ENCODE measurements around the gene HYOU1. TPM values are rescaled to one million over a fixed set of nuclear protein-coding genes. Genes with fewer than 3 reads are reported as not detected.

The HYOU1 gene
- total and polyA plus RNA-seq, 2 donors from 2014 or later = 69.0 to 187 TPM

GRCh38 chr11:119067371-119068222 is 10.6 kb upstream of the HYOU1 start, which contains the start of gene VPS11:
VPS11 (plus strand) TSS chr11:119067818; CDS start chr11:119067824, 6 bp downstream.
- FAIRE-seq (no peak), DNase-seq (peak; percentile 96 to 100 (median 97))
- Histone ChIP-seq H3K4me3 (ENCODE audit: low read length in 3 of 3) (peak within 1 kb of the TSS; percentile 81 to 92 (median 89)), H3K9ac (ENCODE audit: low read length in 3 of 3) (peak within 1 kb of the TSS; percentile 84 to 92 (median 91)), H3K27ac (ENCODE audit: low read depth in 2 of 2, low read length in 2 of 2) (peak within 1 kb of the TSS; percentile 89 to 96), H3K36me3 (ENCODE audit: control insufficient read depth in 2 of 3, insufficient read depth in 3 of 3, low read length in 3 of 3) (peaks cover 3 to 15% (median 5%) of the 10 kb centered on the region in 3 donors), H3K9me3 (ENCODE audit: control insufficient read depth in 2 of 3, insufficient read depth in 1 of 3, low read length in 3 of 3) (no peaks in the 10 kb centered on the region), H3K4me1 (ENCODE audit: control insufficient read depth in 2 of 3, insufficient read depth in 2 of 3, low read depth in 1 of 3, low read length in 3 of 3) (peaks cover 0 to 10% (median 5%) of the 10 kb centered on the region in 3 donors), H3K27me3 (ENCODE audit: control insufficient read depth, insufficient read depth, low read length) (no peaks in the 10 kb centered on the region)
- intact Hi-C loops (cut with DNase I) = no loop called here
- no peak for TF ChIP-seq CTCF (IDR thresholded peaks at IDR 0.05; ENCODE audit: borderline replicate concordance, extremely low read depth, insufficient read depth)

- no peaks in the 10 kb centered on the region for H3K9me3 ChIP-seq (ENCODE audit: control insufficient read depth in 2 of 3, insufficient read depth in 1 of 3, low read length in 3 of 3)
- intact Hi-C loops (cut with DNase I) = no loop called here
- FAIRE-seq = no peak
These were observed 8.4 kb upstream of the HYOU1 start for GRCh38 chr11:119065369-119065768.

GRCh38 chr11:119062779-119063178 is 5.8 kb upstream of the HYOU1 start:
- Histone ChIP-seq H3K9ac (ENCODE audit: low read length in 3 of 3) (no peak overlapping the region), H3K4me1 (ENCODE audit: control insufficient read depth in 2 of 3, insufficient read depth in 2 of 3, low read depth in 1 of 3, low read length in 3 of 3) (peaks cover 0 to 3% (median 2%) of the 10 kb centered on the region in 3 donors), H3K27me3 (ENCODE audit: control insufficient read depth, insufficient read depth, low read length) (no peaks in the 10 kb centered on the region), H3K36me3 (ENCODE audit: control insufficient read depth in 2 of 3, insufficient read depth in 3 of 3, low read length in 3 of 3) (peaks cover 0 to 4% (median 0%) of the 10 kb centered on the region in 3 donors), H3K4me3 (ENCODE audit: low read length in 3 of 3) (no peak overlapping the region), H3K9me3 (ENCODE audit: control insufficient read depth in 2 of 3, insufficient read depth in 1 of 3, low read length in 3 of 3) (no peaks in the 10 kb centered on the region), H3K27ac (ENCODE audit: low read depth in 2 of 2, low read length in 2 of 2) (no peak overlapping the region)
- no peak for TF ChIP-seq CTCF (IDR thresholded peaks at IDR 0.05; ENCODE audit: borderline replicate concordance, extremely low read depth, insufficient read depth)
- FAIRE-seq = no peak
- intact Hi-C loops (cut with DNase I) = no loop called here
- no peak for DNase-seq

More at GRCh38 chr11:119065369-119065768, 8.4 kb upstream of the HYOU1 start:
- Histone ChIP-seq H3K36me3 (ENCODE audit: control insufficient read depth in 2 of 3, insufficient read depth in 3 of 3, low read length in 3 of 3) (peaks cover 0 to 11% (median 3%) of the 10 kb centered on the region in 3 donors), H3K27me3 (ENCODE audit: control insufficient read depth, insufficient read depth, low read length) (no peaks in the 10 kb centered on the region), H3K4me3 (ENCODE audit: low read length in 3 of 3) (no peak overlapping the region), H3K4me1 (ENCODE audit: control insufficient read depth in 2 of 3, insufficient read depth in 2 of 3, low read depth in 1 of 3, low read length in 3 of 3) (peaks cover 0 to 6% (median 5%) of the 10 kb centered on the region in 3 donors), H3K27ac (ENCODE audit: low read depth in 2 of 2, low read length in 2 of 2) (no peak overlapping the region), H3K9ac (ENCODE audit: low read length in 3 of 3) (no peak overlapping the region)
- peak; percentile 19 for TF ChIP-seq CTCF (IDR thresholded peaks at IDR 0.05; ENCODE audit: borderline replicate concordance, extremely low read depth, insufficient read depth)
- DNase-seq = no peak
